NOMO-1 treated with DMSO at 0.1 percent for 48 hours (cell line): ENCODE results near the gene ZC3H4.
"Not testable (repeated sequence)": the region's sequence is repeated elsewhere in the genome, so short reads cannot be mapped to it uniquely, and the experiment has no call there.

Experiments
- DNase-seq: peaks from one replicate; lab custom pipeline; 2025; ENCODE audit not compliant: unreplicated experiment; lab: John Stamatoyannopoulos, UW

Gene ZC3H4

DNA sequence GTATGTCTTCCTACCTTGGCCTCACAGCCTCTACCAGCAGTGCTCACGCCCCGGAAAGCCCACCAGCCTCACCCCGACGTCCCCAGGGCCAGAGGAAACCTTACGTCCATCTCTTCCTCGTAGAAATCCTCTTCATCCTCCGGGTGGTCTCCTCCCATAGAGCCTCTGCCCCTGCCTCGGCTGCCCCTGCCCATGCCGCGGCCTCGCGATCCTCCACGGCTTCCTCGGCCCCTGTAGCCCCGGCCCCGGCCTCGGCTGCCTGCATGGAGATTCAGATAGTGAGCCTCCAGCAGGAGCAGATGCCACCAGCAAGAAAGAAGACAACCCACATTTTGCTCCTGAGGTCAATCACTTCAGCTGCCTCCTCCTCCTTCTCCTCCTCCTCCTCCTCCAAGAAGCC, 27.3 kb downstream of the ZC3H4 start:
- DNase-seq = no peak

DNA sequence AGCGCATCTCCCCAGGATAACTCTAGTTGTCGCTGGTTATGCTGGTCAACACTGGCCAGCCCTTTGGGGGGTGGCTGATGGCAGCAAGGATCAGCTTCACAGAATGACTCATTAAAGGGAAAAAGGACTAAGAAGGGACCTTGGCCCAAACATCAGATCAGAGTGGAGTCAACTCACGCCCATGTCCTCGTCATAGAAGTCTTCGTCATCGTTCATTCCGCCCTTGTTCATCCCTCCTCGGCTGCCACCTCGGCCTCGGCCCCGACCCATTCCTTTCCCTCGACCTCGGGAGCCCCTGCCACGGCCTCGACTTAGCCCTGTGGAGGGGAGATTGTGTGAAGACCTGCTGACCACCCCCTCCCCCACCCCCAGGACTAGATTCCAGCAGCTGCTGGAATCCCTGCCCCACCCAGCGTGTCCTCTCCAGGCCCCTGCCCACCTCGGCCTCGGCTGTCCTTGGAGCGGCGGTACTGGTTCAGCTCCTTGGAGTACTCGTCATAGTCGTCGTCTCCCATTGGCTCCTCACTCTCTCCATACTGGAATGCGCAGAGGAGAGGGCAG, 28.6 kb downstream of the ZC3H4 start:
- DNase-seq = no peak

DNA sequence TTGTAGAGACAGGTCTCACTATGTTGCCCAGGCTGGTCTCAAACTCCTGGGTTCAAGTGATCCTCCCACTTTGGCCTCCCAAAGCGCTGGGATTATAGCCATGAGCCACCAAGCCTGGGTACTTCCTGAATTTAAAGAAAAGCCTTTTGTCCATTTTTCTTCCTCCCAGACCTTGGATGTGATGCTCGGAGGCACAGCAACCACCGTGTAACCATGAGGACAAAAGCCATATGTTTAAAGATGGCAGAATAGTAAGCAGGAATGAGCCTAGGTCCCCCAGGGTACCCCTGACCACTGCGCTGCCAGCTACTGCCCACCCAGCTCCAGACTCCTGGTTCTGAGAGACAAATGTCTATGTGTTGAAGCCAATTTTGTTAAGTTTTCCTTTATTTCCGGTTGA, 31.1 kb downstream of the ZC3H4 start:
- DNase-seq = no peak

DNA sequence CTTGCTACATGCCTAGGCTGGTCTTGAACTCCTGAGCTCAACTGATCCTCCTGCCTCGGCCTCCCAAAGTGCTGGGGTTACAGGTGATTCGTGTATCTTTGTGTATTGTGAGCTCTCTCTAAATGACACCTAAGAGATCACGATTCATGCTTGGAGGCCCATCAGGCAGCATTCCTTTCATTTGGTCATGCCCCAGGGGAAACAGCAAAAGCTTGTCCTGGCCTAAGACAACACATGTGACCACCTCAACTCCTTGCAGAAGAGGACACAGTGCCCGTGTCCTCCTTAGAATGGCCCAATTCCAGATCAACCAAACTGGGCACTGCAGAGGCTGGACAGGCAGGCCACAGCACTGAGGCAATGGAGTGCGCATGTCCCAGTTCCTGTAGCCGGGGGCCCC, 32.5 kb downstream of the ZC3H4 start:
- no peak for DNase-seq

DNA sequence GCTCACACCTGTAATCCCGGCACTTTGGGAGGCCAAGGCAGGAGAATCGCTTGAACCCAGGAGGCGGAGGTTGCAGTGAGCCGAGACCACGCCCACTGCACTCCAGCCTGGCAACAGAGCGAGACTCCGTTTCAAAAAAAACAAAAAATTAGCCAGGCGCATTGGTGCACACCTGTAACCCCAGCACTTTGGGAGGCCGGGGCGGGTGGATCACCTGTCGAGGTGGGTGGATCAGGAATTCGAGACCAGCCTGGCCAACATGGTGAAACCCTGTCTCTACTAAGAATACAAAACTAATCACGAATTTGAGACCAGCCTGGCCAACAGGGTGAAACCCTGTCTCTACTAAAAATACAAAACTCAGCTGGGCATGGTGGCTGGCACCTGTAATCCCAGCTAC, 35.2 kb downstream of the ZC3H4 start:
- not testable (repeated sequence) for DNase-seq

DNA sequence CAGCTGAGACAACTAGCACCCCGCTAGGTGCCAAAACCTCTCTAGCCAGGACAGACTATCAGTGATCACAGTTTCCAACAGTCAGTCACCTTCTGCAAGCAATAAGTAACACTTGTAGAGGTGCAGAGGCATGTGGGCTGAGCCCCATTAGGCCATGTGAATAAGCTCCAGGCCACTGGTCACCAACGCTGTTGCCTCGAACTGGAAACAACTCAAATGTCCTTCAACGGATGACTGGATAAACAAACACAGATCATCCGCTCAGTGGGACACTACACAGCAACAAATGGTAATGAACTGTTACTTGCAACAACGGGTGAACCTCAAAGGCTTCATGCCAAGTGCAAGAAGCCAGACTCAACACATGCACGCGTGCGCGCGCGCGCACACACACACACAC, 37.6 kb downstream of the ZC3H4 start:
- DNase-seq = no peak

DNA sequence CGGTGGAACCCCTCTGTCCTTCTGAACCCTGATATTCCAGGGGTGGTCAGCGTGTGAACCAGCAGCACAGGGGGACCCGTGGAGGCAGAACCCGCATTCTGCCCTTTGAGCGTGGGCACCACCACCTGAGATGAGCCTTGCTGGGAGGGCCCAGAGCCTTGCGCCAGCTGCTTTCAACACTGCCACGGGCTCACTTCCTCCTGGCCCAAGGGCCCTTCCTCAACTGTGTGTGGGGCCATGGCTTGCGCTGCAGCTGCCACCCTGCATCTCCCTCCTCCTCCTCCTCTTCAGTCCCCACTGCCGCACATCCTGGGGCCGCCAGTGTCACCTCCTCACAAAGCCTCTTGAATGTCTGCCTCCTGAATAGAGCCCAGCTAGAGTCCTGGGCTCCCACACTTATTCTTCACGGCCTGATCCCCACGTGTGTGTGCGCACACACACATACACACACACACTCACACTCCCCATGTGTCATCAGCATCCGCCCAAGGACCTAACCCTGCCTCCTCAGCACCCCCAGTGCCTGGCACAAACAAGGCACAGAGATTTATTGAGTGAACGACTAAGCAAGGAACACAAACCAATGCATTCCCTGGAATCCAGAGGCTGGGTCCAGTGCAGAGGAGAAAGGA, 38.3 kb downstream of the ZC3H4 start:
- peak; percentile 20 for DNase-seq

DNA sequence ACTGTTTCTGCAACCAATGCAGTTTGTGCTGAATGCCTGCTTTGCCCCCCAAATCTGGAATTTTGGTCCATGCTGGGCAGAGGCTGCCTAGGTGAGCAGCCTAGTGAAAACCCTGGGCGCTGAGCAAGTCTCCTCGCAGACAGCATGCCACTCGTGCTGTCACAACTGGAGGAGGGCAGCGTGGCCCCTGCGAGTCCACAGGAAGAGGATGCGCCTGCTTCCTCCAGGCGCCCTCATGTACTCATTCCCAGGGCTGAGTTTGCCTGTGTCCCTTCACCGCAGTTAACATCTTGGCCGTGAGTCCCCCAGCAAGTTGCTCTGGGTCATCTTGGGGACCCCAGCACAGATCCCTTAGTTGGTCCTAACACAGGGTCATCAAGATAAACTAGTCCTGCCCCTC, 39.0 kb downstream of the ZC3H4 start:
- DNase-seq = no peak

DNA sequence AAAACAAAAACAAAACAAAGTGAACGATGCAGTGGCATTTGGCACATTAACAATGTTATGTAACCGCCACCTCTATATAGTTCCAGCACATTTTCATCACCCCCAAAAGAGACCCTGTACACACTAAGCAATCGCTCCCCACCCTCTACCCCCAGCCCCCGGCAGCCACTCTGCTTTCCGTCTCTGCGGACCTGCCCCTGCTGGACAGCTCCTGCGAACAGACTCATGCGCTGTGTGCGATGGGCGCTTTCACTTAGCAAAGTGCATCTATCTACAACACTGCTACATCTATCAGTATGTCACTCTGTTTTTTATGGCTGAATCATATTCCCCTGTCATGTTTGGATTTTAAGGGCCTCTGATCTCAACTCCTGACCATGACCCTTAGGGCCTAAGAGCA, 40.0 kb downstream of the ZC3H4 start:
- DNase-seq = no peak

DNA sequence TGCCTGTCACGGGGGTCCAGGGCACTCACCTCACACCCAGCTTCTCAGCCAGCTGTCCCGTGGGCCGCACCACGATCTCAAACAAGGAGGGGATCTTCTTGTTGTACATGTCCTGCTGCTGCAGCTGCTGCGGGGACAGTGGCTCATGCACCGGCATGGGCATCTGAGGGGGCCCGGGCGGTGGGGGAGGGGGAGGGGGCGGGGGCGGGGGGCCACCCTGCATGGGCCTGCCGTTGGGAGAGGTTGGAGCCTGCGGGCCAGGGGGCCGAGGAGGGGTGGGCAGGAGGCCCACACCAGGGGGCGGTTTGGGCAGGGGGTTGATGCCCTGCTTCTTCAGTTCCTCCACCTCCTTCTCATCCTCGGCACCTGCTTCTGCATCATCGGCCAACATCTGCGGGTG, 41.3 kb downstream of the ZC3H4 start:
- DNase-seq = no peak

DNA sequence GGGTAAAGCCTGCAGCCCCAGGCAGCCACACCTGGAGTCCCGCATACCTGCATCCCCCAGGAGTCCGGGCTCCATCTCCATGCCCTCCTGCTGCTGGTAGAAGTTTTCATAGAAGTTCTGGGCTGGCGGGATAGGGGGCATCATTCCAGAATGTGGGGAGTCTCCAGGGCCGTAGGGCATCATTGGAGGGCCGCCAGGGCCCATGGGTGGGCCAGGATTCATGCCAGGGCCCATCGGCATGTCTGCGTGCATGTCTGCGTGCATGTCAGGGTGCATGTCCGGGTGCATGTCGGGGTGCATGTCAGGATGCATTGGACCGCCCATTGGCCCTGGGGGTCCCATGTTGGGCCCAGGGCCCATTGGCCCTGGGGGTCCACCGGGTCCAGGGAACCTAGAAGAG, 41.8 kb downstream of the ZC3H4 start:
- DNase-seq = no peak

DNA sequence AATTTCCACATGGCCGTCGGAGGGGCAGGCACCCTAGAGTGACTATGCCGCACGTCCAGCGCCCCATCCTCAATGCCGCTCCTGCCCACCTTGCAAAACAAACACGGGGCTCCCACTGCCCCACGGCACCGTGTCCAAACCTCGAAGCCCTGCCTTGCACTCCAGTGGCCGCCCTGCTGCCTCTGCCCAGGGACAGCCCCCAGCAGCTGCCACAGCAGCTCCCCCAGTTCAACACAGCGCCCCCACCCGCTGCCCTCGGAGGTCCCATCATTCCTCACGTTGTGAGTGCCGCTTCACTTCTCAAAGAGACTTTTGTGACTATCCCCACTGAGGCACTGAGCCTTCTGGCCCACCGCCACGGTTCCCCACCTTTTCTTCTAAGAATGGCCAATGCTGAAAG, 42.8 kb downstream of the ZC3H4 start:
- DNase-seq = no peak

DNA sequence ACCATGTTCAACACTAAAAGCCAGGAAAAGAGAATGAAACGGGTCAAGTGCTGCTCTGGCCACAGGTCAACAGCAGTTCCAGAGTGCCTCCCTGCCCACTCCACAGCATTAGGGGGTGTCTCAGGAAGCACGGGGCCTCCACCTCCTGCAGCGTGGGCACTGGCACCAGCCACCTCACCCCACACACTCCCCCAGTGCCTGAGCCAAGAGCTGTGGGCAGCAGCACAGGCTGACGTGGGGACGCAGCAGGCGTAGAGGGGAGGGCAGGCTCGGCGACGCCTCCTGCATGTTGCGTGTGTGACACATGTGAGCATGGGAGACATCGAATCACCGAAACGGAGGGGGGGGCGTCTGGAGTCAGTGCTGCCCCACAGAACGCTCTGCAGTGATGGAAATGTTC, 43.8 kb downstream of the ZC3H4 start:
- no peak for DNase-seq

DNA sequence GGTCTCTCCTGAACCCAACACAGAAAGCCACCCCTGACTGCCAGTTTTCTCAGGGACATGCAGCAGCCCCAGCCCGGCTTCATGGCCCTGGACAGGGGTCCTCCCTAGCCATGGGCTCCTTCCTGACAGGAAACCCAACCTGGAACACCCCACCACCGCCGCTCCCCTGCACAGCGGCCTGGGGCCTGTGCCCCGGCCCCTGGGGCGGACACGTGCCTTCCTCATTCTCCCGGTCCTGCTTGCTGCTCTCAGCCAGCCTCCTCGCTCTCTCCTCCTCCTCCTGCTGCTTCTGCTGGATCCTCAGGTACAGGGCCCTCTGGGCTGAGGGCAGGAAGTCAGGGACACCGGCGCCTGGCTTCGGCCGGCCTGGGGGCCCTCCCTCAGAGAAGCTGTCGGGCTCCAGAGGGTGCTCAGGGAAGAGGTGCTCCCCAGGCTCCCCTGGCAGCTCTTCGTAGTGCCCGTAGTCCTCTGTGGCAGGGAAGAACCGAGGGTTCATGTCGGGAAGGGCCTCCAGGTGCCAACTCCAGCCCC, 44.6 kb downstream of the ZC3H4 start:
- no peak for DNase-seq

DNA sequence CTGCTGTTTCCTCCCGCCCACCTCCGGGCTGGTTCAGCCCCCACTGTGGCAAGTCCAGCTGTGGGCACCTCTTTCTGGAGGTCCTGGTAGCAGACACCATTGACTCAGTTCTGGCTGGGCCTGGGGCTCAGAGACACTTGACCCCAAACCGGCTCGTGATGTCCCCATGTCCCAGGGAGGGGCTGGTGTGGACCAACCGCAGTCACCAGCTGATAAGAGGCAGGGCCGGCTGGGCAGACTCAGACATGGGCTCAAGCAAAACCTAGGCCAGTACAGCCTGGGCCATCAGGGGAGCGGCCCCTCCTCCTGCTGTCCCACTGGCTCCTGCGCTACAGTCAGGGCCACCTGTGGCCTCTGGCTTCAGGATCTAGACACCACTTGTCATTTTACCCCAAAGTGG, 45.3 kb downstream of the ZC3H4 start:
- DNase-seq = no peak

DNA sequence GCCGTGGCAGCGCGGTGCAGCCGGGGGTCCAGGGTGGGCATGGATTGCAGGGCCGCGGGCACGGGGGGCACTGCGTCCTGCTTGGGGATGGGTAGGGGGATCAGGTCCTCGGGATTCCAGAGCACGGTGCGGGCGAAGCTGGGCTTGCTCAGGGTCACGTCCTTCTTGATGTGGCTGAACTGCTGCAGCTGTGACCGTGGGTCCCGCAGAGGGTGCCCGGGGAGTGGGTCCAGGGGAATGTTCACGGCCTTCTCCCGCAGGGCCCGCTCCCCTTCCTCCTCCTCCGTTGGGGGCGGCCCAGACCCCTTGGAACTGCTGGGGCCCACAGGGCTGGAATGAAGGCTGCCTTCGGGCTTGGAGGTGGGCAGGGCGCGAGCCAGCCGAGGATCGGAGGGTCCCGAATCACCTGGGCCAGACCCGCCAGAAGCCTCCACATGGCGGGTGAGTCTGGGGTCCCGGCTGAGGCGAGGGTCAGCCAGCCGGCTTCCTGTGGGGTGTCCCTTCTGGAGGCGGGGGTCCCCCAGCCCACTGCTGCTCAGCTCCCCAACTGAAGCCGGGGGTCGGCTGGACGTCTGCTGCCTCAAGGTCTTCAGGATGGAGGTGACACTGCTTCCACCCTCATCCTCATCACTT, 46.2 kb downstream of the ZC3H4 start:
- DNase-seq = no peak

DNA sequence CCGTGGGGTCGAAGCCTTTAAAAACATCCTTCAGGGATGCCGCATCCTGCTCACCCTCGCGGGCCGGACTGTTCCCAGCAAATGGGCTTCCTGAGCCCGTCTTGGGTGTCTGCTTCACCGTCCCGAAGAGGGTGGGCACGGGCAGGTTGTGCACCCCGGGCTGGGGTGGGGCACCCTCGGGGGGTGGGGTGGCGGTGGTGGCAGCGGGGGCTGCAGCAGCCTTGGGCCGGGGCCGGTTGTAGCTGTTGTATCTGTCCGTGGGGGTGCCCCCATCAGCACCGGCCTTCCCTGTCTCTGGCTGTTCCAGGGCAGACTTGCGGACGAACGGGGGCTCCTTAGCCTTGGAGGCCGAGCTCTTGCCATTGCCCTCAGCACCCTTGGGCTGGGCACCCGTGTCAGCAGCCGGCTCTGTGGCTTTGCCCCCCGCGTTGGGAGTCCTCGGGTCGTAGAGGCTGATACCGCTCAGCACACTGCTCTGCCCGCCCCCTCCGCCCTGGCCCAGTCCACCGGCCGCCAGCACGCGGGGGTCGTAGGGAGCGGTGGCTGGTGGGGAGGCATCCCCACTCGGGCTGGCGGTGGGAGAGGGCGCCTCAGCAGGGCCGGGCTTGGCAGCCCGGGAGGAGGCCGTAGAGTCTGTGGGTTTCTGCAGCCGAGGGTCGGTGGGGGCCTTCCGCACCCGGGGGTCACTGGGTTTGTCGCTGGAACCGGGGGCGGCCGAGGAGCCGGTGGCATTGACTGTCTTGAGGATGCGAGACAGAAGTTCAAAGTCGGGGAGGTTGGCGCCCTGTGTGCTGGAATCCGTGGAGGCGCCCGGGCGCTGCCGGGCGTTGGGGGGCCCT, 47.0 kb downstream of the ZC3H4 start:
- DNase-seq = no peak

DNA sequence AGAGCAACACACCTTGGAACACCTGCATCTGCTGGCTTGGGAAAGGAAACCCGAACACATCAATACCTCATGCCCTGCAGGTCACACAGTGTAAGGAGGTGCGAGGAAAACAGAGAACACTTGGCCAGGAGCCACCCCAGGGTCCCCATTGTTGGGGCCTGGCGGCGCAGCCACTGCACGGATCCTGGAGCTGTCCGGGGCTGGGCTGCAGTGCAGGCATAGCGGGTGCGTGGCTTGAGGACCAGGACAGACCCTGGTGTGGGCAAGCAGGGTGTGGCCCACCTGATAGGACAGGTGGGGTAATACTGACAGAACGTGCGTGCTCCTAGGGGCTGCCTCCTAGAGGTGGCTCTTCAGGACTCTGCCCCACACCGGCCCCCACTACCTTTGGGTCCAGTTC, 48.3 kb downstream of the ZC3H4 start:
- no peak for DNase-seq

DNA sequence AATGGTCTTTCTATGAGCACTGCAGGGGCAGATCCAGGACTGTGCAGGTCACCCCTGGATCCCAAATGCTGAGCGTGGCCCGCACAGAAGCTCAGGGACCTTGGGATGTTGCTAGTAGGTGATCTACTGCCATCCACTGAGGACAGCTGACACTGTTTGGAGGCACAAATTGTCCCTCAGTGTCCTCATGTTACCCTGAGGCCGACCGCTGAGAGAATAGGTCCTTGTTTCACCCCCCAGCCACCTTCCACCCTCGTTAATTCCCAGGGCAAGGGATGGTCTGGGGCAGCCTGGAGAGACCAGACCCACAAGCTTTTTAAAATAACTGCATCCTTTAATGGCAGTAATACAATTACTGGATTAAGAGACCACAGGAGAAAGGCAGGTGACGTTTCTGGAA, 49.7 kb downstream of the ZC3H4 start:
- DNase-seq = no peak

DNA sequence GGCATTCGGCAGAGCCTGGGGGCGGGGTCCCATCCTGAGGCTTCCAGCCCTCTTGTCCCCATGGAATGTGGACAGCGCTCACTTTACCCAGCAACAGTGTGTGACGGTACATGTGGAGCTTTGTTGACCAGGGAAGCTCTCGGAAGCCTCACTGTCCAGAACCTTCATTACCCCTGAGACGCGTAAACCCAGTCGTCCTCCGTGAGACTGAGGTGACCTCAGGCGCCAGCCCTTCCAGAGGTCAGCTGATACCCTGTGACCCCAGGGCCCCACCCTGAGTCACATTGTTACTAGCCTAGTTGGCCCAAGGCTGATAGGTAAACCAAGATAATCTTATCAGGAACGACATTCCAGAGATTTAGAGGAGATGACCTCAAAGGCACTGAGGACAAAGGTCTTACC, 55.0 kb downstream of the ZC3H4 start:
- no peak for DNase-seq

DNA sequence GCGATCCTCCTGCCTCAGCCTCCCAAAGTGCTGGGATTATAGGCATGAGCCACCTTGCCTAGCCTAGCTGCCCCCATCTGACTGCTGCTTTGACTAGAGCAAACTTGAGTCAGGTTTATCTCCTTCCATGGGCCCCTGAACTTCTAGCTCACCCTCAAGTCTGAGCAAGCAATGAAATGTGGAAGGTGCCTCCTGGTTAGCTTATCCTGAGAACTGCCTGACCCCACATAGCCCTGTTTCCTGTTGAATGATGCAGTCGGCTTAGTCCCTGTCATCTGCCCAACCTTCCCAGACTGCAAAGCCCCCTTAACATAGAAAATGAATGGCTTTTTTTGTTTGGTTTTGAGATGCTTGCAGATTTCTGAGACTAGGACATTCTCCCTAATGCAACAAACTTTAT, 56.2 kb downstream of the ZC3H4 start:
- DNase-seq = no peak

DNA sequence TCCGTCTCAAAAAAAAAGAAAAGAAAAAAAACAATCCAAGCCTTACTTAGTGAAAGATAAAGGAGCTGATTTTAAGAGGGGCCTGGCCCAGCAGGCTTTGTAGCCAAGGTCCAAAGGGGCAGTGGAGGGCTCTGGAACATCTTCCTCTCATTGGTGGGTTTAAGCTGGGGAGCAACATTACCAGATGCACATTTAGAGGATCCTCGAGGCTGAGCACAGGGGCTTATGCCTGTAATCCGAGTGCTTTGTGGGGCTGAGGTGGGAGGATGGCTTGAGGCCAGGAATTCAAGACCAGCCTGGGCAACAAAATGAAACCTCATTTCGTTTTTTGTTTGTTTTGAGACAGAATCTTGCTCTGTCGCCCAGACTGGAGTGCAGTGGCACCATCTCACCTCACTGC, 57.2 kb downstream of the ZC3H4 start:
- DNase-seq = no peak
